ENCODE data around the gene MEIS1. TPM values are rescaled to one million over a fixed set of nuclear protein-coding genes. Genes with fewer than 3 reads are reported as not detected.
A peak's percentile ranks its signal among the peaks of the same experiment; 100 is the strongest.

Gene MEIS1
- total RNA-seq, 4 donors from 2014 or later: 114 to 305 (median 181) TPM

DNA sequence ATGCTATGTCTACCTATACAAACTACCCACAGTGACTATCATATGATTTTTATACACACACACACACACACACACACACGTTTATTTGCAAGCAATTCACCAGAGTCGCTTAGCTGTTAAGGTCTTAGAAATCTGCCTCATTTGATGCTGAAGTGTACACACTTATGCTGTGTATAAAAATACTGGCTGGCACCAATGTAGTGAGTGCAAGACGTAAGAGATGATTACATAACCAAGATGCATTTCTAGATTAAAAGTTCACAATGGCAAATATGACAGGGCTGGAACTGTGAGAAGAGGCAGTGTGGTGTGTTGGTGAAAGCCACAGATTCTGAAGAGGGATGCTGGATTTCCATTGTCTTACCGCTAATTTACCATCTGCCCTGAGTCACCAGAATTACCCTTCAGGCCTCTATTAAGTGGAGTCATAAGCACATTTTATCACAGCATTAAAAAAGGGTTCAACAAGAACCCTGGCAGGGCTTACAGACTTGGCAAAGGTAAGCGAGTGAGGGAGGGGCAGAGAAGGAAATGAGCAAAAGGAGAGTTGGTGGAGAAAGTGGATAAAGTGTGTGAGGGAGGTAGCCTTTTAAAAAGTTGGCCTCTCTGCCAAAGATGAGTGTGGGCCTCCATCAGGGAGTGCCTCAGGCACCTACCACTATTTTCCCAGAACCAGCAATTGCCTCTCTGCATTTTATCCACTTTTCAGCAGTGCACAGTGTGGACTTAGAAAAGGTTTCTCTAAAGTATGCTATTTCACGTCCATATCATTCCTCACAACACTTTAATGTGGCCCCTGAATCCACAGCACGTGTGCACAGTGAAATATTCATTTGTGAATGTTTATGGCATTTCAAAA is 21.5 kb downstream of the MEIS1 start:
- Histone ChIP-seq H3K9me3 (no peaks in the 10 kb centered on the region), H3K4me1 (peaks cover 21 to 100% (median 46%) of the 10 kb centered on the region in 3 donors), H3K4me3 (no peak overlapping the region), H3K36me3 (peaks cover 6 to 49% of the 10 kb centered on the region in 2 donors), H3K27me3 (no peaks in the 10 kb centered on the region), H3K27ac (peak overlapping the region; percentile 40 to 98 (median 52))
- TF ChIP-seq POLR2AphosphoS5 (IDR thresholded peaks at IDR 0.05) (peak; percentile 49), CTCF (IDR thresholded peaks at IDR 0.05) (no peak), EP300 (IDR thresholded peaks at IDR 0.05) (no peak), POLR2A (IDR thresholded peaks at IDR 0.05) (no peak)
- peak; percentile 38 for ATAC-seq
- WGBS, 2 donors (ENCODE audit: low coverage in 1 of 2): 18 to 34% methylated on average over 6 to 7 of the region's 7 CpGs

GRCh38 chr2:66457545-66457944 is 22.6 kb downstream of the MEIS1 start:
- ATAC-seq: no peak
- H3K27ac ChIP-seq: peak overlapping the region in 2 of 4 donors; percentile 6 to 98
- TF ChIP-seq POLR2AphosphoS5 (IDR thresholded peaks at IDR 0.05) (no peak), EP300 (IDR thresholded peaks at IDR 0.05) (no peak), CTCF (IDR thresholded peaks at IDR 0.05) (no peak), POLR2A (IDR thresholded peaks at IDR 0.05) (no peak)
- peaks cover 6 to 59% of the 10 kb centered on the region in 2 donors for H3K36me3 ChIP-seq
- no peaks in the 10 kb centered on the region for H3K9me3 ChIP-seq
- WGBS, 2 donors (ENCODE audit: low coverage in 1 of 2): 43 to 52% methylated on average over 3 to 6 of the region's 6 CpGs
- H3K27me3 ChIP-seq: no peaks in the 10 kb centered on the region
- no peak overlapping the region for H3K4me3 ChIP-seq
- peaks cover 27 to 100% (median 51%) of the 10 kb centered on the region in 3 donors for H3K4me1 ChIP-seq

DNA sequence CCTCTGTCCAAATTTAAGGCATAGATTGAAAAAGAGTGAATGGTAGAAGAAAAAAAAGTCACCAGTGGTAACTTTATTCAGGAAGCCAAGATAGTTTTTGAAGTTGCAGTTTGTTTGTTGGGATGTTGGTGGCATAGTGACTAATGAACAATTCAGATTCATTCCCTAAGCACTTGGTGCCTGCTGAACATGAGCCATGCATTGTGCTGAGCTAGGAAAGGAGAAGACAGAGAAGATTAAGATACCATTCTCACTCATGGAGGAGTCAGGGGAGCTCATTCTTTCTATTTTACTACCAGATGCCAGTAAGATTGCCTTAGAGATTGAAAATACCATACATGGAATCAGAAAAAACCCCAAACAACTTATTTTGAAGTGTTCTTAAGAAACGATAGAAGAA is 25.1 kb downstream of the MEIS1 start:
- Histone ChIP-seq H3K9me3 (no peaks in the 10 kb centered on the region), H3K4me1 (peaks cover 46 to 100% (median 62%) of the 10 kb centered on the region in 3 donors), H3K27ac (peak overlapping the region in 1 of 4 donors; percentile 21), H3K4me3 (no peak overlapping the region), H3K36me3 (peaks cover 13 to 84% of the 10 kb centered on the region in 2 donors), H3K27me3 (no peaks in the 10 kb centered on the region)
- no peak for ATAC-seq
- 0 to 25% methylated on average over 1 of the region's 1 CpG for WGBS, 2 donors (ENCODE audit: low coverage in 1 of 2)
- TF ChIP-seq EP300 (IDR thresholded peaks at IDR 0.05) (no peak), POLR2AphosphoS5 (IDR thresholded peaks at IDR 0.05) (peak; percentile 6)

GRCh38 chr2:66461001-66461663 is 26.2 kb downstream of the MEIS1 start:
- H3K27me3 ChIP-seq: no peaks in the 10 kb centered on the region
- peak overlapping the region in 1 of 4 donors; percentile 6 for H3K27ac ChIP-seq
- ATAC-seq: no peak
- no peak overlapping the region for H3K4me3 ChIP-seq
- no peak for TF ChIP-seq CTCF (IDR thresholded peaks at IDR 0.05)
- TF ChIP-seq EP300 (IDR thresholded peaks at IDR 0.05): no peak
- TF ChIP-seq POLR2AphosphoS5 (IDR thresholded peaks at IDR 0.05): no peak
- TF ChIP-seq POLR2A (IDR thresholded peaks at IDR 0.05): no peak
- peaks cover 13 to 85% of the 10 kb centered on the region in 2 donors for H3K36me3 ChIP-seq
- WGBS, 2 donors (ENCODE audit: low coverage in 1 of 2): 58 to 79% methylated on average over 3 of the region's 3 CpGs
- H3K9me3 ChIP-seq: no peaks in the 10 kb centered on the region
- H3K4me1 ChIP-seq: peaks cover 49 to 100% (median 65%) of the 10 kb centered on the region in 3 donors

DNA sequence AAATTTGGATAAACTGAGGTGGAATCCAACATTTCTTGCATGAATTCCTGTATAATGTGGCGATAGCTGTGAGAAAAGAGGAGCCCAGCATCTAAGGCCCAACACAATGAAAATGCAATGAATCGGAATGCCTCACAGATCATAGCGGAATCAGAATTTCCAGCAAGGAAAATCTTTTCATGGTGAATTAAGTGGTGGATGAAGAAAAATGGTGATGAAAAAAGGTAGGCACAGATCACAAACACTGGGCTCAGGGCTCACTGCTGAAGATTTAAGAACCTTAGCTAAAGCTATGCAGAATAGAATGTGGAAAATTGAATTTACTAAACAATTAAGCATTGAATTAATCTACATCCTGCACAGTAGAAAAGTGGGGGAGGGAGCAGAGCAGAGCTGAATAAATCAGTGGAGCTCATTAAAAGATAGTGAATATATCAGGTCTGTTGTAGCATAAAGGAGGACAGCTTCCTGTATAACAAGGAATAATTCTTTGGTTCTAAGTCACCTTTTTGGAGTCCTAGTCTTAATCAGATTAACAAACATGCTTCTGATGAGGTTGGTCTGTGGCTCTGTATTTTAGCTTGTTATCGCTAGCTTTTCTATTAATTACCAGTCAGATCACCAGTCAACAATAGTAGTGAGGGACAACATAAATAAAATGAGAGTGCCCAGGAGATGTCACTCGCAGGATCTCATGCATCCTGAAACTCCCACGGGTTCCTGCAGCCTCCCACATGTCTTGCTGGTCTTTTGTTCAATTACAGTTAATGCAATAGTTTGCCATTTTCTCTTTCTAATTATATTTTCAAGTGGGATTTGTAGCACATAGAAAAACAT is 27.0 kb downstream of the MEIS1 start:
- H3K36me3 ChIP-seq: peaks cover 11 to 85% of the 10 kb centered on the region in 2 donors
- H3K27ac ChIP-seq: peak overlapping the region in 1 of 4 donors; percentile 57
- no peak for TF ChIP-seq POLR2A (IDR thresholded peaks at IDR 0.05)
- TF ChIP-seq CTCF (IDR thresholded peaks at IDR 0.05): no peak
- peak; percentile 10 for TF ChIP-seq POLR2AphosphoS5 (IDR thresholded peaks at IDR 0.05)
- TF ChIP-seq EP300 (IDR thresholded peaks at IDR 0.05): no peak
- peaks cover 50 to 100% (median 65%) of the 10 kb centered on the region in 3 donors for H3K4me1 ChIP-seq
- H3K4me3 ChIP-seq: no peak overlapping the region
- H3K27me3 ChIP-seq: no peaks in the 10 kb centered on the region
- 37 to 41% methylated on average over 6 of the region's 6 CpGs for WGBS, 2 donors (ENCODE audit: low coverage in 1 of 2)
- no peaks in the 10 kb centered on the region for H3K9me3 ChIP-seq
- ATAC-seq: no peak

Data from gastroesophageal sphincter (tissue), 4 donors.